ENCODE results near the gene MEGF6.

Gene MEGF6

GRCh38 chr1:3453203-3453761 lies 158.0 kb downstream of the MEGF6 start:
- TF ChIP-seq EZH2phosphoT487 (IDR thresholded peaks at IDR 0.05; ENCODE audit: low read depth) (no peak), CTCF (IDR thresholded peaks at IDR 0.05; ENCODE audit: low read depth, low read length) (peak; percentile 70)
- Histone ChIP-seq H3K36me3 (replicated peaks; ENCODE audit: low read depth, low read length) (no peaks in the 10 kb centered on the region), H3K79me2 (ENCODE audit: low read length) (no peaks in the 10 kb centered on the region), H3K27ac (ENCODE audit: low read length) (no peak overlapping the region), H2AFZ (ENCODE audit: low read depth, low read length) (no peak overlapping the region), H3K4me2 (ENCODE audit: low read length) (no peak overlapping the region), H3K27me3 (ENCODE audit: low read depth, low read length) (no peaks in the 10 kb centered on the region), H3K9me3 (ENCODE audit: insufficient read depth, low read length) (no peaks in the 10 kb centered on the region), H3K9ac (ENCODE audit: low read length) (no peak overlapping the region), H3K4me1 (ENCODE audit: low read length) (no peaks in the 10 kb centered on the region), H4K20me1 (ENCODE audit: insufficient read depth, low read length) (no peaks in the 10 kb centered on the region), H3K4me3 (ENCODE audit: low read length) (no peak overlapping the region)

- no peaks in the 10 kb centered on the region for H3K9me3 ChIP-seq (ENCODE audit: insufficient read depth, low read length)
- no peak overlapping the region for H2AFZ ChIP-seq (ENCODE audit: low read depth, low read length)
- no peaks in the 10 kb centered on the region for H3K27me3 ChIP-seq (ENCODE audit: low read depth, low read length)
- H3K36me3 ChIP-seq (replicated peaks; ENCODE audit: low read depth, low read length), result no peaks in the 10 kb centered on the region
- no peak overlapping the region for H3K4me2 ChIP-seq (ENCODE audit: low read length)
- no peaks in the 10 kb centered on the region for H4K20me1 ChIP-seq (ENCODE audit: insufficient read depth, low read length)
- no peaks in the 10 kb centered on the region for H3K79me2 ChIP-seq (ENCODE audit: low read length)
- no peak for TF ChIP-seq EZH2phosphoT487 (IDR thresholded peaks at IDR 0.05; ENCODE audit: low read depth)
- no peak for TF ChIP-seq CTCF (IDR thresholded peaks at IDR 0.05; ENCODE audit: low read depth, low read length)
- no peaks in the 10 kb centered on the region for H3K4me1 ChIP-seq (ENCODE audit: low read length)
- no peak overlapping the region for H3K27ac ChIP-seq (ENCODE audit: low read length)
- no peak overlapping the region for H3K4me3 ChIP-seq (ENCODE audit: low read length)
- no peak overlapping the region for H3K9ac ChIP-seq (ENCODE audit: low read length)
Observed at GRCh38 chr1:3452866-3453175, 158.5 kb downstream of the MEGF6 start.

- H3K9me3 ChIP-seq (ENCODE audit: insufficient read depth, low read length), result no peaks in the 10 kb centered on the region
Observed at GRCh38 chr1:3451994-3452865, 159.1 kb downstream of the MEGF6 start.

More at GRCh38 chr1:3451994-3452865, 159.1 kb downstream of the MEGF6 start:
- TF ChIP-seq CTCF (IDR thresholded peaks at IDR 0.05; ENCODE audit: low read depth, low read length) (no peak), EZH2phosphoT487 (IDR thresholded peaks at IDR 0.05; ENCODE audit: low read depth) (no peak)
- H2AFZ ChIP-seq (ENCODE audit: low read depth, low read length), result no peak overlapping the region
- H3K4me2 ChIP-seq (ENCODE audit: low read length), result no peak overlapping the region
- H3K27ac ChIP-seq (ENCODE audit: low read length), result no peak overlapping the region
- H3K79me2 ChIP-seq (ENCODE audit: low read length), result no peaks in the 10 kb centered on the region
- H3K9ac ChIP-seq (ENCODE audit: low read length), result no peak overlapping the region
- H3K27me3 ChIP-seq (ENCODE audit: low read depth, low read length), result no peaks in the 10 kb centered on the region
- no peaks in the 10 kb centered on the region for H3K4me1 ChIP-seq (ENCODE audit: low read length)
- no peak overlapping the region for H3K4me3 ChIP-seq (ENCODE audit: low read length)
- H4K20me1 ChIP-seq (ENCODE audit: insufficient read depth, low read length), result no peaks in the 10 kb centered on the region
- no peaks in the 10 kb centered on the region for H3K36me3 ChIP-seq (replicated peaks; ENCODE audit: low read depth, low read length)

All from OCI-LY3 (cell line).